HG03064 (cell line): ENCODE measurements around the gene RBBP6.
"Not testable (repeated sequence)": the region's sequence is repeated elsewhere in the genome, so short reads cannot be mapped to it uniquely, and the experiment has no call there.

Experiments
- ATAC-seq: cut with Tn5 transposase; IDR thresholded peaks from one replicate; pipeline ENCODE4 v1.9.1; 2021; ENCODE audit warnings: low read depth; ENCODE audit not compliant: unreplicated experiment

The RBBP6 gene

DNA sequence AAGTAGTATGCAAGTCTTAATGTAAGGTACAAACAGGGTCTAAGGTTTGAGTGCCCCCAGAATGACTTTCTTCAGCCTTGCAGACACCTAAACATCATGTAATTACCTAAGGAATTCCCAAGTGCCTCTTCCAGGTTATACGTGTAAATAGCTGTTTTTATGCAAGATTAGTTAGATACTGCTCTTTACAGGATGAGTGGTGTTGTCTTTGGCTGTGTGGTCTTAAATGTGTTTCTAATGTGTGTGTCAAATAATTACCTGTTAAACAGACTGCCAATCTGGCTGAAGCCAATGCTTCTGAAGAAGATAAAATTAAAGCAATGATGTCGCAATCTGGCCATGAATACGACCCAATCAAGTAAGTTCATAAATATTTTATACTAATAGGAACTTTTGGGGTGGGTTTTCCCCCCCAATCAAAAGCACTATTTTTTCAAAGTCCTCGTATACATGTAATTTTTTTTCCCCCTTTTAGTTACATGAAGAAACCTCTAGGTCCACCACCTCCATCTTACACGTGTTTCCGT lies 16.0 kb downstream of the RBBP6 start:
- ATAC-seq = no peak

DNA sequence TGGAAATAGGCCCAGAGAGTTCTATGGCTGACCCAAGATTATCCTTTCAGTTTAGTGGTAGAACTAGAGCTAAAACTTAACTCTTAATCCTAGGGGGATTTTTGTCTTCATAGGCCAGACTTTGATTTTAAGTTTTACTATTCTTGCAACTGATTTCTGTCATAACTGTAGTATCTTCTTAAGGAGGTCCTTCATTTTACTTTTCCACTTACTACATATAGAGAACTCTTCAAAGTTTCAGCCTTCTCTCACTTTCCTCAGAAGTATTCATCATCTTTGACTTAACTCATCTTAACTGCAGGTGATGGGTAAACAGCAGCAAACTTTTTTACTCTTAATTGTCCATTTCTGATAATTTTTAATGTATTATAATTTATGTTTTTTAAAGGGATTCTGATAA lies 23.4 kb downstream of the RBBP6 start:
- no peak for ATAC-seq

DNA sequence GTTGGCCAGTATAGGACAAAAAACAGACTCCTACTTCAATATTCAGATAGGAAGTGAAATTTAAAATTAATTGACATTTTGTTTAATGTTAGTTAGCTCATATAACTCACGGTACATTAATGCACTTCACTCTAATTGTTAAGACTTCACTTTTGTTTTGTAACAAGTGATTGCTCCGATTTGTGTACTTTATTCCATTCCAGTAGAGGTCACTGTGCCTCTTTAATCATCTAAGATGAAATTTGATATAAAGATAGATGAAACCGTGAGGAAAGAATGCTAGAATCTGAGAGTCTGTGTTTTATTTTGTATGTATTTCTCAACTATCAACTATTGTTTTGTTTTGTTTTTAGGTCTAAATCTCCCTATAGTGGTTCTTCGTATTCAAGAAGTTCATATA lies 29.0 kb downstream of the RBBP6 start:
- ATAC-seq = no peak

DNA sequence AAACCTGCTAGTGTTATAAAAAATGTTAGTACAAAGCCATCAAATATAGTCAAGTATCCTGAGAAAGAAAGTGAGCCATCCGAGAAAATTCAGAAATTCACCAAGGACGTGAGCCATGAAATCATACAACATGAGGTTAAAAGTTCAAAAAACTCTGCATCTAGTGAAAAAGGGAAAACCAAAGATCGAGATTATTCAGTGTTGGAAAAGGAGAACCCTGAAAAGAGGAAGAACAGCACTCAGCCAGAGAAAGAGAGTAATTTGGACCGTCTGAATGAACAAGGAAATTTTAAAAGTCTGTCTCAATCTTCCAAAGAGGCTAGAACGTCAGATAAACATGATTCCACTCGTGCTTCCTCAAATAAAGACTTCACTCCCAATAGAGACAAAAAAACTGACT lies 31.7 kb downstream of the RBBP6 start:
- ATAC-seq = no peak

DNA sequence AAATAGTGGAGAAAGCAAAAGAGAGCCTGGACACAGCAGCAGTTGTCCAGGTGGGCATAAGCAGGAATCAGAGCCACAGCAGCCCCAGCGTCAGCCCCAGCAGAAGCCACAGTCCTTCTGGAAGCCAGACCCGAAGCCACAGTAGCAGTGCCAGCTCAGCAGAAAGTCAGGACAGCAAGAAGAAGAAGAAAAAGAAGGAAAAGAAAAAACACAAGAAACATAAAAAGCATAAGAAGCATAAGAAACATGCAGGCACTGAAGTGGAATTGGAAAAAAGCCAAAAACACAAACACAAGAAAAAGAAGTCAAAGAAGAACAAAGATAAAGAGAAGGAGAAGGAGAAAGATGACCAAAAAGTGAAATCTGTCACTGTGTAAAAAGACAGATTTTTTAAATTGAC lies 32.7 kb downstream of the RBBP6 start:
- no peak for ATAC-seq

DNA sequence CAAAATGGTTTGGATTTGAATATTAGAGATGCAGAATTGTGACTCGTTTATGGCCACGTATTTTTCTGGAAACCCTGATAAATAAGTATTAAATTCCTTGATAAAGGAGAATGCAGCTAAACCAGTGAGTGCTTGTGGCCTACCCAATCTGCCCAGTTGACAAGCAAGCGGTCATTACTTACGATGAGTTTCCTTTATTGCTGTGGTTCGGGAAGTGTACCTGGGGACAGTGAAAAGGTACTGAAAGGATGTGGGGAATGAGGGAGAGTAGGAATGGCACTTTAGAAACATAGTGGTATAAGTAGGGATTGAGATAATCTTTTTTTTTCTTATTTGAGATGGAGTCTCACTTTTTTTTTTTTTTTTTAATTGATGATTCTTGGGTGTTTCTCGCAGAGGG lies 33.8 kb downstream of the RBBP6 start:
- no peak for ATAC-seq

DNA sequence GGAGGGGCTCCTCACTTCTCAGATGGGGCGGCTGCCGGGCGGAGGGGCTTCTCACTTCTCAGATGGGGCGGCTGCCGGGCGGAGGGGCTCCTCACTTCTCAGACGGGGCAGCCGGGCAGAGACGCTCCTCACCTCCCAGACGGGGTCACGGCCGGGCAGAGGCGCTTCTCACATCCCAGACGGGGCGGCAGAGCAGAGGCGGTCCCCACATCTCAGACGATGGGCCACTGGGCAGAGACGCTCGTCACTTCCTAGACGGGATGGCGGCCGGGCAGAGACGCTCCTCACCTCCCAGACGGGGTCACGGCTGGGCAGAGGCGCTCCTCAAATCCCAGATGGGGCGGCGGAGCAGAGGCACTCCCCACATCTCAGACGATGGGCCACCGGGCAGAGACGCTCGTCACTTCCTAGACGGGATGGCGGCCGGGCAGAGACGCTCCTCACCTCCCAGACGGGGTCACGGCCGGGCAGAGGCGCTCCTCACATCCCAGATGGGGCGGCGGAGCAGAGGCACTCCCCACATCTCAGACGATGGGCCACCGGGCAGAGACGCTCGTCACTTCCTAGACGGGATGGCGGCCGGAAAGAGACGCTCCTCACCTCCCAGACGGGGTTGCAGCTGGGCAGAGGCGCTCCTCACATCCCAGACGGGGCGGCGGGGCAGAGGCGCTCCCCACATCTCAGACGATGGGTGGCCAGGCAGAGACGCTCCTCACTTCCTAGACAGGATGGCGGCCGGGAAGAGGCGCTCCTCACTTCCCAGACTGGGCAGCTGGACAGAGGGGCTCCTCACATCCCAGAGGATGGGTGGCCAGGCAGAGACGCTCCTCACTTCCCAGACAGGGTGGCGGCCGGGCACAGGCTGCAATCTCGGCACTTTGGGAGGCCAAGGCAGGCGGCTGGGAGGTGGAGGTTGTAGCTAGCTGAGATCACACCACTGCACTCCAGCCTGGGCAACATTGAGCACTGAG lies 35.4 kb downstream of the RBBP6 start:
- ATAC-seq = not testable (repeated sequence)

DNA sequence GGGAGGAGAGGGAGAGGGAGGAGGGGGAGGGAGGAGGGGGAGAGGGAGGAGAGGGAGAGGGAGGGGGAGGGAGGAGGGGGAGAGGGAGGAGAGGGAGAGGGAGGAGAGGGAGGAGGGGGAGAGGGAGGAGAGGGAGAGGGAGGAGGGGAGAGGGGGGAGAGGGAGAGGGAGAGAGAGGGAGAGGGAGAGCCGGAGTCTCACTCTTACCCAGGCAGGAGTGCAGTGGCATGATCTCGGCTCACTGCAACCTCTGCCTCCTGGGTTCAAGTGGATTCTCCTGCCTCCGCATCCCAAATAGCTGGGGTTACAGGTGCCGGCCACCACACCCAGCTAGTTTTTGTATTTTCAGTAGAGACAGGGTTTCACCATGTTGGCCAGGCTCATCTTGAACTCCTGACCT lies 36.4 kb downstream of the RBBP6 start:
- not testable (repeated sequence) for ATAC-seq

DNA sequence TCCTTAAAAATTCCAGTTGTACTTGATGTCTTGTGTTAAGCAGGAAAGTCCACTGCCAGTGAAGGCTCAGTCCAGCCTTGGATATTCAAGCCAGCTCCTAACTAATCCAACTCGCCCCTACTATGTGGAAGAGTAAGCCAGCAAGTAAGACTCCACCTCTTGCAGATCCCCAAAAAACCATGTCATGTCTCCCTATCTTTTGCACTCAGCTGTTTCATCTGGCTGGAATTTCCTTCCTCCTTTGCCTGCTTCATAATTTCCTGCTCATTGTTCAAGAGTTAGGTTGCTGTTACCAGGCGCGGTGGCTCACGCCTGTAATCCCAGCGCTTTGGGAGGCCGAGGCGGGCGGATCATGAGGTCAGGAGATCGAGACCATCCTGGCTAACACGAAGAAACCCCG lies 37.8 kb downstream of the RBBP6 start:
- ATAC-seq = no peak

DNA sequence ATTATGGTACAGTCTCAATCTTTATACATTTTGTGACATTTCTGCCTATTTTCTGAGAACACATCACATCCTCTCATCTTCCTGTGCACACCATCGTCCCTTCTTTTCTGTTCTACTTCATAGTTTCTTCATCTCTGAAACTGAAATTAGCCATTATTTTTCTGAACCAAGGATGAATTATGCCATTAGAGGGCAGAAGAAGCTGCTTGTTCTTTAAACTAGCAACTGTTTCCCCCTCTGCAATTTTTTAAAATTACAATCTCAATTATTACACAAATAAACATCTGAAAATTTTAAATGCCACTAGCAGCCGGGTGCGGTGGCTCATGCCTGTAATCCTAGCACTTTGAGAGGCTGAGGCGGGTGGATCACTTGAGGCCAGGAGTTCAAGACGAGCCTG lies 41.3 kb downstream of the RBBP6 start:
- no peak for ATAC-seq

DNA sequence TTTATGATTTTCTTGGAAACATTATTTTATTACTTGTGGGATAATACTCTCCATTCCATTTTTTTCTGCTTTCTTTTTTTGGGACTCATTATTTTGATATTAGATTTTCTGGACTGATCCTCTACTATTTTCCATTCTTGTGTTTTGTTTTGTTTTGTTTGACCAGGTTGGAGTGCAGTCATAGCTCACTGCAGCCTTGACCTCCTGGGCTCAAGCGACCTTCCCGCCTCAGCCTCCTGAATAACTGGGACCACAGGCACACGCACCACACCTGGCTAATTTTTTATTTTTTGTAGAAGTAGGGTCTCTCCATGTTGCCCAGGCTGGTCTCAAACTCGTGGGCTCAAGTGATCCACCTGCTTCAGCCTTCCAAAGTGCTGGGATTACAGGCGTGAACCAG lies 44.1 kb downstream of the RBBP6 start:
- ATAC-seq = no peak

DNA sequence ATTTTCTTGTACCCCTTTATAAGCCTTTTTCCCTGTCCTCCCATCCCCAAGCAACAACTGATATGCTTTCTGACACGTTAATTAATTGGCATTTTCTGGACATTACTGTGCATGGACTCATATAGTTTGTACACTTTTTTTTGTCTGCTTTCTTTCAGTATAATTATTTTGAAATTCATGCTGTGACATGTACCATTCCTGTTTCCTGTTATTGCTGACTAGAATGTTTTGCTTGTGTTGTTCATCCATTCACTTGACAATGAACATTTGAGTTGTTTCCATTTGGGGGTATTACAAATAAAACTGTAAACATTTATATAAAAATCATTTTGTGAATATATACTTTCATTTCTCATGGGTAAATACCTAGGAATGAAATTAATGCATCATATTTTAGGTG lies 50.6 kb downstream of the RBBP6 start:
- no peak for ATAC-seq

DNA sequence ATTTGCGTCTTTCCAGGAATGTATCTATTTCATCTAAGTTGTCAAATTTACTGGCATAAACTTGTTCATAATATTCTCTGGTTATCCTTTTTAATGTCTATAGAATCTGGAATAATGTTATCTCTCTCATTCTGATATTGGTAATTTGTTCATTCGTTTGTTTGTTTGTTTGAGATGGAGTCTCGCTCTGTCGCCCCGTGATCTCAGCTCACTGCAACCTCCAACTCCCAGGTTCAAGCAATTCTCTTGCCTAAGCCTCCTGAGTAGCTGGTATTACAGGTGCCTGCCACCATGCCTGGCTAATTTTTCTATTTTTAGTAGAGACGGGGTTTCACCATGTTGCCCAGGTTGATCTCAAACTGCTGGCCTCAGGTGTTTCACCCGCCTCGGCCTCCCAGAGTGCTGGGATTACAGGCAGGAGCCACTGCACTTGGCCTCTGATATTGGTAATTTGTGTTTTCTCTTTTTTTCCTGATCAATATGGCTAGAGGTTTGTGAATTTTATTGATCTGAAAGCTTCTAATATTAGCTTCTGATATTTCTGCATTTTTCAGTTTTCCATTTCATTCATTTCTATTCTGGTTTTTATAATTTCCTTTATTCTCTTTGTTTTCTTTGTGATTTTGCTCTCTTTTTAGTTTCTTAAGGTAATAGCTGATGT lies 59.5 kb downstream of the RBBP6 start:
- ATAC-seq = no peak

DNA sequence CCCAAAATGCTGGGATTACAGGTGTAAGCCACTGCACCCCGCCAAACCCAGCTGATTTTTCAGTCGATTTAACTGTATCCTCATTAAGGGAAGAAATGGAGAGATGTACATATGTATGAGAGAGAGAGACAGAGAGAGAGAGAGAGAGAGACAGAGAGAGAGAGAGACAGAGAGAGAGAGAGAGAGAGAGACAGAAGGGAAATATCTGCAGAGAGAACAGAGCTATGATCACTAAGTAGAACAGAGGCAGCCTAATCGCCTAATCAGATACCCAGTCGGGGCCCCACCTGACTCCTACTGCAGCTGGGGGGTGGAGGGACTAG lies 70.0 kb downstream of the RBBP6 start:
- no peak for ATAC-seq

DNA sequence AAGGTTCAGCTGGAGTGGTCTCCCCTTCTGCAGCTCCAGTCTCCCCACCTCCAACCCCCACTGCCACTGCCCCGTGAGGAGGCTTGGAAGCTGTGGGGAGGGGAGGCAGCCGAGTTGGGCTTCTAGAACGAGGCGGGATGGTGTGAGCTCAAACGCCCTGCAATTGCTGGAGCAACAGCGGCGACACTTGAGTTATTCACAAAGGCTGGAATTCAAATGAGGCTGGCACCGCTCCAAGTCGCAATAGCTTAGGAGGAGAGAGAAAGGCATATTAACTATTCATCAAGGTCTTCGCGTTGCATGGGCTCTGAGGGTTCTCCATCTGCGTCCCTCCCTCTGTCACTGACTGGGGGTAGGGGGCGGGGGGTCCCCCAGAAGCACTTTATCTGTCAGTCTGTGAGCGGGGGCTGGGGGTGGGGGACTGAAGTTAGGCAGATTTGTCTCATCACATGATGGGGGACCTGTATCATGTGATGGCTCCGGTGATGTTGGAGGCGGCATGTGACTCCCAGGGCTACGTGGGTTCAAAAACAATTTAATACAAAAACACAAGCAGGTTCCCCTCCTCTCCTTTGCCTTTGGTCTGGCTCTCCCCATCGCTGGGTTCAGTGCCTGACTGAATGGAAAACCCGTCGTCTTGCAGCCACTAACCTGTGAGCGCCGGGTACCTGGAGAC lies 70.5 kb downstream of the RBBP6 start:
- no peak for ATAC-seq

DNA sequence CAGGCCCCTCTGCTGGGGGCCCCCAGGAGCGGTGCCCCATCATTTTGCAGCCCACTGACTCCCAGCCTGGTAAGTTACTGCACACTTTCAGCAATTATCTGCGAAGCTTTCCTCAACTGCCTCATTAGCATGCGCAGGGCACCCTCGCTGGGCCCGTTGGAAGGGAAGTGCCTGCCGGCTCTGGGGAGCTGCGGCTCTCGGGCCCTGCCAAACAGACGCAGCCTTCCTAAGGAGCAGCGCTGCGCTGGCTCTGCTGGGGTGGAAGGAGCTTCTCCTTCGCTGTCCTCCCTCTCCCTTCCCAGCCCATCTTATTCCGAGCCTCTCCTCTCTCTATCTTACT lies 71.0 kb downstream of the RBBP6 start:
- ATAC-seq = no peak

DNA sequence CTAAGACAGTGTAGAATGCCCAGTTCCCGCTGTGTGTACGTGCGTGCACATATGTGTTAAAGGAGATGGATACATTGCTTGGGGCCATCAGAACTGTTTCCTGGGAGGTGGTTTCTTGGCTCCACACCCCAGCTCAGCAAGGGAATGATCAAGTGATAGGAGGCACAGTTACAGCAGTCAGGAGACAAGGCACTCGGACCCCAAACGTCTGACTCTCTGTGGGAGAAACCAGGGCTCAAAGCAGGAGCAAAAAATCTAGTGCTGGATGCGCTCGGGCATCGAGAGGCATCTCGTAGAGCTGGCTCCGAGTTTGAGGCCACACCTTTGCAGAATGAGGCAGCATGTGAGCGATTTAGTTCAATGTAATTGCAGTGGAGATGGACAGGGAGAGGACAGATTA lies 71.9 kb downstream of the RBBP6 start:
- no peak for ATAC-seq

DNA sequence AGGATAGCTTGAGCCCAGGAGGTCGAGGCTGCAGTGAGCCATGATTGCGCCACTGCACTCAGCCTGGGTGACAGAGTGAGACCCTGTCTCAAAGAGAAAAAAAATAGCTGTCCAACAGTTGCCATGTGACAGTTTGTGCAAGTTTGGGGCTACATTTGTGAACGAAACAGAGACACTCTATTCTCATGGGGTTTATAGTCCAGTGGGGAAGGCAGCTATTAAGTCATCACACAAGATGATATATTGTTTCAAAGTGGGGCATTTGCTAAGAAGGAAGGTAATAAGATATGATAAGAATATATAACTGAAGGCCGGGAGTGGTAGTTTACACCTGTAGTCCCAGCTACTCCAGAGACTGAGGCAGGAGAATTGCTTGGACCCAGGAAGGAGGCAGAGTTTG lies 73.3 kb downstream of the RBBP6 start:
- ATAC-seq = no peak

DNA sequence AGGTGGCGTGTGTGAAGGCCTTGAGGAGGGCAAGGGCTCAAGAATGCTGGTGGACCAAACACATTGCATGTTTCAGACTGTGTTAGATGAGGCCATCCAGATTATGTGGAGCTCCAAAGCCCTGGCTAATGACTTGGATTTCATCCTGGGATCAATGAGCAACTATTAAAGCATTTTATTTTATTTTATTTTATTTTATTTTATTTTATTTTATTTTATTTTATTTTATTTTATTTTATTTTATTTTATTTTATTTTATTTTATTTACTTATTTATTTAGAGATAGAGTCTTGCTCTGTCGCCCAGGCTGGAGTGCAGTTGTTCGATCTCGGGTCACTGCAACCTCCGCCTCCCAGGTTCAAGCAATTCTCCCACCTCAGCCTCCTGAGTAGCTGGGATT lies 73.9 kb downstream of the RBBP6 start:
- not testable (repeated sequence) for ATAC-seq

DNA sequence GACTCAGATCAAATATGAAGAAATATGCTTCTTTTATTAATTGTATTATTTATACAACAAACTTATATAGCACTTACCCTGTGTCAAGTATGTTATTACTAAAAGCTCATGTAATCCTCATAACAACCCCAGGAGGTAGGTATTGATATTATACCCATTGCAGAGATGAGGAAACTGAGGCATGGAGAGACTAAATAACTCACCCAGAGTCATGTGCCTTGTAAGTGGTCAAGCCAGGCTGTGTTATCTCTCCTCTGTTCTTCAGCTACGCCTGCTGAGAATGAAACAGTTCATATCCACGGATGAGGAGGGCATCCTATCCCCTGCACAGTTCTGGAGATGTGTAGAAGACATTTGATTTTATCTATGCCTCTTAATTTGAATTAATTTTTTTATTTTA lies 78.1 kb downstream of the RBBP6 start:
- no peak for ATAC-seq
